ENCODE data around the gene BABAM2.

Gene BABAM2

GRCh38 chr2:28134857-28135256 lies 244.3 kb downstream of the BABAM2 start:
- no peak for FAIRE-seq

DNA sequence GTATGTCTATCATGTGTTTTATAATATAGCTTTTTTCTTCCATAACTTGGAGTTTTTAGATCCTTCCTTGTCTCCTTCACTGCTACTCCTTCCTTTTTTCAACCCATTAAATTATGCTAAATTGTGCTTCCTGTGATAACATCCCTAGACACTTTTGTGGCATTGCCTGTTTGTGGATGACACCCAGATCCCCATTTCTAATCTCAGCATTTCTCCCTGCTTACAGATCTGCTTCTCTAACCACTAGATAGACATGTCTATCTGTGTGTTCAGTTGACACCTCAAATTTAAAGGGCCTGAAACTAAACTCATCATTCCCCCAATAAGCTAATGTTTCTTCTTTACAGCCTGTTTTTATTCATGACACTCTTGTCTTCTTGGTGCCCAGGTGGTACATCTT lies 244.8 kb downstream of the BABAM2 start:
- FAIRE-seq, result no peak

GRCh38 chr2:28135799-28136198 lies 245.3 kb downstream of the BABAM2 start:
- no peak for FAIRE-seq

- no peak for FAIRE-seq
Measured at GRCh38 chr2:28136556-28136955, 246.0 kb downstream of the BABAM2 start.

GRCh38 chr2:28137221-28137620 lies 246.7 kb downstream of the BABAM2 start:
- FAIRE-seq, result no peak

DNA sequence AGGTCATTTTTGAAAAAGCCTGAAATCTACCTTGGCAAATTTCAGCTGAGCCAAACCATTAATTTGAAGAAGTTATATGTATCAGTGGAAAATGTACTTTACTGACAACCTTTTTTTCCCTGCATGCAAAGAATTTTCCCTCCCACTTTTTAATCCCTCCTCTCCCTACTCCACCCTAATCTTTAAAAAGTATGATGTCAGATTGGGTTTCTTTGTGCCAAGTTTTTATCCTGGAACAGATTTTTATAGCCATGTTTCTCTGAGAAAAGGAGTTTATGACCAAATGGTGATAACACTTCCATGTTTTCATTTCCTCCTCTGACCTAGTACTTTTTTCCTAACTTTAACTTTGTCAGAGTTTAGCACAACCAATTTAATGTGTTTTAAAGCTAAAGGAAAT lies 251.9 kb downstream of the BABAM2 start:
- FAIRE-seq, result no peak

GRCh38 chr2:28148000-28148399 lies 257.5 kb downstream of the BABAM2 start:
- no peak for FAIRE-seq

- FAIRE-seq, result no peak
Measured at GRCh38 chr2:28148566-28148965, 258.0 kb downstream of the BABAM2 start.

GRCh38 chr2:28150236-28150915 lies 259.8 kb downstream of the BABAM2 start:
- FAIRE-seq, result no peak

DNA sequence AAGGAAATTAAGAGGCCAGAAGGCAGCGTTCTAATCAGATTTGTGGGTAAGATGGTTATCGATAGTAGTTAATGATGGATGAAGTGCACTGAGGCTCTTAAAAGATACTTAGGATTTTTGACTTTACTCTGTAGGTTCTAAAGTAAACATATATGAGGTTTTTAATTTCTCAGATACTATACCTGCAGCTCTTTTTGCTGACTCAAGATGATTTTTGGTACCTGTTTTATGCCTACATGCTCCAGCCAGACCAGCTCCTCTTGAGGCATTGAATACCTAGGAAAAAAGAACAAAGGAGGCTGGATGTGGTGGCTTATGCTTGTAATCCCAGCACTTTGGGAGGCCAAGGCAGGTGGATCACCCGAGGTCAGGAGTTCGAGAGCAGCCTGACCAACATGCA lies 260.5 kb downstream of the BABAM2 start:
- FAIRE-seq, result no peak

- FAIRE-seq, result no peak
Measured at GRCh38 chr2:28152585-28153280, 262.2 kb downstream of the BABAM2 start.

DNA sequence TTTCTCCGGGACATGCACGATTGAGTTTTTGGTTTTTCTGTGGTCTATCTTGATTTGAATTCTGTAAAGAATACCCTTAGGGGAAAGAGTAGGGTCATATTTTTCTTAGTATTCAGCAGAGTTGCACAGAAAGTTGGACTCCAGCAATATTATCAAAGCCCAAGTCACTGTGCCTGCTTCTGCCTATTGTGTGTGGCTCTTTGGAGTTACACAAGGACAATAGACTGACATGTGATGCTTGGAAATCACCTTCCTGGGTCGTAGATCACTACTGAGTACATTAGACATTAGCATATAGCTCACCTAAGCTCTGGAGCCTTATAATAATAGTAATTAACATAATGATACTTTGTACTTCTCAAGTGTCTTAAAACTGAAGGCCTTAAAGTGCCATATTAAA lies 263.3 kb downstream of the BABAM2 start:
- FAIRE-seq, result no peak

DNA sequence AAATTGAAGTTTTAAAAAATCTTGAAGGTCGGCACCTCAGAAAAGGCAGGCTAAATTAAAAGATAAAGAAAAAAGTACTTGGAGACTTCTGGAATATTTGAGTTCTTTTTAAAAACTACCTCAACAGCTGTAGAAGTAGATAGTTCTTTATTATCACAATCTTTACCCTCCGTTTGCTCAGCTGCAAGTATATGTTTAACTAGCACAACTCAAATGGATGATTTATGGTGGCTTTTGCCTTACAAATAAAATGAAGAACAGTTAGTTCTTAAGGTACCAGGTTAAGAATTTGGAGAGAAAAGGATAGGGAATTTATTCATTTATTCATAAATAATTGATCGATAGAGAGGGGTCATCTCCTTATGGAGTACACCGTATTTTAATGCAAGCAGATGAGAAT lies 264.6 kb downstream of the BABAM2 start:
- no peak for FAIRE-seq

- FAIRE-seq, result no peak
Measured at GRCh38 chr2:28155627-28156026, 265.1 kb downstream of the BABAM2 start.

DNA sequence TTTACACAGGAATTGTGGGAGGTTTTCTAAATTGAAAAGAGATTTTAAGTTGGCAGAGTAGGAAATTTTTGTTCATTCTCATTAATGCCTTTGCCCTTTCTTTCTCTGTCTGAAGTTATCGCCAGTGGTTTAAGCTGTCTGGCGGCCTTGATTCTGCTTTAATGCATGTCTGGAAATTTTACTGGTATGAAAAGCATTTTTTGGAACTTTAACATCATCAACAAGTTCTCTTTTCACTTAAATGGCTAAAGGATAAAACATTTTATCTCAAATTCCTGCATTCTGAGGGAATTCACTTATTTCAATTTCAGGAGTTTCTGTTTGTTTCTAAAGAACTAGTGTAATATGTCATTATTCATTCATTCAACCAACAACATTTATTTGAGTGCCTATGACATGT lies 268.3 kb downstream of the BABAM2 start:
- FAIRE-seq, result no peak

DNA sequence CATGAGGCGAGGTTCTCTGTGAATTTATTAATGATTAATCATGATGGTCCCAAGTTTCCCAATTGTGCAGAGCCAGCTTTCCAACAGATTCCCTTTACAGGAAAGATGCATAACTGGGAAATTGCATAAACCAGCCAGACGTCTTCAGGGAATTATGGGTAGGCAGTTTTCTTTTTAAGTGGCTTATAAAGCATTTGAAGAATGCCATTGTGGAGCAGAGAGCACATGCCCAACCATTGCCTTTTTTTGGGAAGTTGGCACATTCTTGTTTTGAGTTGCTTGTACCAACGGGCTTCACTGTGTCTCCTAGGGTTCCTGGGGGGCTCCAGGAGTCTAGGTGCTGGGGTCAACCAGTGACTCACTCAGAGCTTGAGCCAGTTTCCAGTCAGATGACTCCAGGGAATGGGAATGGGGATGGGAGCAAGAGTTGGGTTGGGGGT lies 270.5 kb downstream of the BABAM2 start:
- no peak for FAIRE-seq

DNA sequence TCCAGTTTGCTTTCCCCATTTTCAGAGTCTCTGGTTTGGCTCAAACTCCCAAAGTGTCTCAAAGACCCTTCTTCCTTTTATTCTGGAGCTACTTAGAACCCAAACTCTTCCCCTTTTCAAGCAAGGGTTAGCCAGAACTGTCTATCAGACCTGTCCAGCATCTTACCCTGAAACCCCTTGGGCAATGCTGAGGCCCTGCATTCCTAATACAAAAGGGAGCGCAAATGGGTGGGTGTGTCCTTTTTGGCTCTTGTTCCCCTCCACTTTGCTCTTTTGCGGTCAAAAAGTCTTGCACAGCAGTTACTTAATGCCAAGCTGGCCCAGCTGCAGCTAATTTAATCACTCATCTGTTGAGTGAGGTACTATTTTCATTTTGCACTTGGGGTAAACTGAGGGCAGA lies 270.9 kb downstream of the BABAM2 start:
- FAIRE-seq, result no peak

DNA sequence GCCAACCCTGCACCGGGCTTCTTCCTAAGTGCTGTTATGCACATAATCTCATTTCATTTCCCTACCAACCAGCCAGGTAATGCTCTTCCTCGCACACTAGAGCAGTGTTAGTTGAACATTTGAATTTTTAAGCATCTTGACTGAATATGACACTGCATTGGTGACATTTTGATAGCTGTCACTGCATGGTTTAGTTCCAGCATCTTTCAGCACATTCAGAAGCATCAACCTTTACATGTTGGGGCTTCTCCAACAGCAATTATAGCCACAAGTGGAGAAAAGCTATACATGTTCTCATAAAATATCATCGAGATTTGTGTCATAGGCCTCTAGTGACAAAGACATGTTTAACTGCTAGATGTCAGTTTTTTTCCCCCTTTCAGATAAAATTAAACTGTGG lies 272.0 kb downstream of the BABAM2 start:
- FAIRE-seq, result no peak

DNA sequence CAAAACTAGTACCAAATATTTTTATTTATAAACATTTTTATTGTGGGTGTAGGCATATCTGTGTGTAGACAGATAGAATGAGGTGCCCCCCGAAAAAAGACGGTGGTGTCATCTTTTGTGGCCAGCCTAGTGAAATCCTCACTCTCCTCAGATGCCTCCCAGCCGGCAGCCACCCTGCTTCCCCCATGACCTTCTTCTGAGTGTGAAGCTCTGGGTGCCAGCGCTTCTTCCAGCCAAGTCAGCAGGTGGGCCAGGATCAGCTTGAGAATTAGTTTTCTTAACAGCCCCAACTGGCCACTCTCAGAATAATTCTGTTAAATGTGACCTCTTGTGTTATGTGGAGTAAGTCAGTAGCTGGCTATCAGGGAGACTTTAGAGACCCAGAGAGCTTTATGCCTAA lies 272.5 kb downstream of the BABAM2 start:
- no peak for FAIRE-seq

GRCh38 chr2:28163627-28164279 lies 273.2 kb downstream of the BABAM2 start:
- no peak for FAIRE-seq

DNA sequence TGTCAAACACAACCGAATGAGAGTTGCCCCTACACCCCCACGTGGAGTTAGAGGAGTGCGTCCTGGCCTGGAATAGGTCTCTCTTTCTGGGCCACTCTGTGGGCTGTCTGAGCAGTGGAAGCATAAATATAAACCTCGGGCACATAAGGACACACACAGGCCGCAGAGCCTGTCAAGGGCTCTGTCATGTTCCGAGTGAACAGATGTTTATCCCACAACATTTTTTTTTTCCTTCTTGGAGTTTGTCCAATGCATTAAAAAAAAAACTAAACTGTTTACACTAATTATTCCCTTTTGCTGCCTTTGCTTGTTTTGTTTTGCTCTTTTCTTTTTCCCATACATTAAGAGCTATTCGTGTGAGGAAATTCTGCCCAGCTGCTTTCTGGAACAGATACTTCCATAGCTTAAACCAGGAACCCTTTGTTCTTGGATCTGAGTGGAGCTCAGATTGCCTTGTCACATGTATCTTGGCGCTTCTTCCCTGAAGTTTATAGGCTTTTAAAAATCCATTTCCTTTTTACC lies 273.8 kb downstream of the BABAM2 start:
- no peak for FAIRE-seq

DNA sequence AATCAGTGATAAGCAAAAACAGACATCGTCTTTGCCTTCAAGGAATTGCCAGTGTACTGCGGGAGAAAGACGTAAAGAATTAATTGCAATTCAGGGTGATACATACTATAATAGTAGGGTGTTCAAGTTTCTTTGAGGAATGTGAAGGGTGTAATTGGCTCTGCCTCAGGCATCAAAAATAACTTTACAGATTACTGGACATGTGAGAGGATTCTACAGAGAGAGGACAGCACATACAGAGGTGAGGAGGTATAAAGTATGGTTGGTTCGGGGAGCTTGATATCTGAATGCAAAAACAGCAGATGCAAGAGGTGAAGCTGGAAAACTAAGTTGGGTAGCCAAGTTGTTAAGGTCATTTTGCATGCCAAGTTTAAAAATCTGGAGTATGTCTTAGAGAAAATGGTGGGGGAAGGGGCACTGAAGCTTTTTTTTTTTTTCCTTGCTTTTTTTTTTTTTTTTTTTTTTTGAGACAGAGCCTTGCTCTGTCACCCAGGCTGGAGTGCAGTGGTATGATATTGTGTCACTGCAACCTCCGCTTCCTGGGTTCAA lies 274.6 kb downstream of the BABAM2 start:
- no peak for FAIRE-seq

- FAIRE-seq, result no peak
Measured at GRCh38 chr2:28166956-28167355, 276.4 kb downstream of the BABAM2 start.

- FAIRE-seq, result no peak
Measured at GRCh38 chr2:28168376-28168775, 277.8 kb downstream of the BABAM2 start.

Measured in islet of Langerhans (tissue), 1 donor.